Measurements from ENCODE around the gene CNTN1. TPM values are rescaled to one million over a fixed set of nuclear protein-coding genes. Genes with fewer than 3 reads are reported as not detected.

CNTN1 gene
- total RNA-seq, 1 experiment from 2014 or later: 6.5 TPM

- Histone ChIP-seq H3K27ac (ENCODE audit: insufficient read length, low read depth, low read length) (no peak overlapping the region), H3K27me3 (ENCODE audit: insufficient read depth, low read length) (no peaks in the 10 kb centered on the region), H4K5ac (ENCODE audit: insufficient read length, low read depth, low read length) (no peak overlapping the region), H3T11ph (ENCODE audit: low read length) (no peak overlapping the region), H3K9ac (ENCODE audit: extremely low read depth, insufficient read length, low read length) (no peak overlapping the region), H3K4ac (ENCODE audit: low read depth, low read length) (no peak overlapping the region), H3K18ac (ENCODE audit: insufficient read length, low read depth, low read length) (no peak overlapping the region), H3K56ac (ENCODE audit: insufficient read length, low read depth, low read length) (no peak overlapping the region), H3K23me2 (ENCODE audit: insufficient read length, low read depth, low read length, poor library complexity, severe bottlenecking) (no peaks in the 10 kb centered on the region), H4K8ac (replicated peaks; ENCODE audit: insufficient read length, low read depth, low read length) (no peak overlapping the region), H2AFZ (ENCODE audit: low read length) (no peak overlapping the region), H3K14ac (ENCODE audit: insufficient read depth, low read length) (no peak overlapping the region), H3K79me1 (ENCODE audit: insufficient read depth, low read depth, low read length, poor library complexity, severe bottlenecking) (no peaks in the 10 kb centered on the region), H2AK5ac (ENCODE audit: insufficient read length, low read length) (no peak overlapping the region), H2BK120ac (ENCODE audit: low read depth, low read length, poor library complexity, severe bottlenecking) (no peak overlapping the region), H2BK5ac (ENCODE audit: insufficient read length, low read length) (no peak overlapping the region), H3K4me1 (ENCODE audit: insufficient read depth, low read length) (no peaks in the 10 kb centered on the region), H2BK15ac (ENCODE audit: low read depth, low read length) (no peak overlapping the region), H3K9me3 (ENCODE audit: control insufficient read depth, low read depth, low read length) (no peaks in the 10 kb centered on the region), H3K79me2 (ENCODE audit: insufficient read depth, low read length) (no peaks in the 10 kb centered on the region), H3K4me2 (ENCODE audit: insufficient read depth, insufficient read length, low read length) (no peak overlapping the region), H2BK20ac (ENCODE audit: low read depth, low read length, poor library complexity, severe bottlenecking) (no peak overlapping the region), H2BK12ac (ENCODE audit: insufficient read length, low read depth, low read length) (no peak overlapping the region), H4K91ac (ENCODE audit: insufficient read length, low read depth, low read length) (no peak overlapping the region), H4K20me1 (ENCODE audit: control insufficient read depth, insufficient read depth, insufficient read length) (no peaks in the 10 kb centered on the region), H3K23ac (ENCODE audit: insufficient read length, low read depth, low read length) (no peak overlapping the region)
- no peak overlapping the region for H3K4me3 Mint-ChIP-seq
- no peak overlapping the region for H3K27ac Mint-ChIP-seq
- H3K27me3 Mint-ChIP-seq (ENCODE audit: low read depth): no peaks in the 10 kb centered on the region
- no peak for DNase-seq
- no peaks in the 10 kb centered on the region for H3K4me1 Mint-ChIP-seq
- no CpG with 5 or more reads among the region's 1 CpG for WGBS (ENCODE audit: extremely low coverage, insufficient read length, low lambda C conversion rate)
- no peaks in the 10 kb centered on the region; a peak in 1 of 7 replicates for H3K36me3 Mint-ChIP-seq (ENCODE audit: insufficient read depth in 1 of 3, low read depth in 3 of 3)
- TF ChIP-seq CTCF (conservative IDR thresholded peaks at IDR 0.05): no peak
- no peaks in the 10 kb centered on the region for H3K9me3 Mint-ChIP-seq
Observed at GRCh38 chr12:40874868-40875267, 182.6 kb downstream of the CNTN1 start.

Data from H9 (cell line).